NCI-H526 treated with DMSO at 0.1 percent for 48 hours (cell line): ENCODE measurements around the gene MED13.
"Not testable (repeated sequence)": the region's sequence is repeated elsewhere in the genome, so short reads cannot be mapped to it uniquely, and the experiment has no call there.

Experiments
- DNase-seq: peaks from one replicate; lab custom pipeline; 2025; lab: John Stamatoyannopoulos, UW

Gene MED13

GRCh38 chr17:62052765-62053338 lies 12.2 kb downstream of the MED13 start:
- no peak for DNase-seq

GRCh38 chr17:62051053-62051452 lies 14.0 kb downstream of the MED13 start:
- DNase-seq, result no peak

- DNase-seq, result no peak
Measured at GRCh38 chr17:62049299-62049698, 15.8 kb downstream of the MED13 start.

GRCh38 chr17:62048262-62048661 lies 16.8 kb downstream of the MED13 start:
- no peak for DNase-seq

- DNase-seq, result no peak
Measured at GRCh38 chr17:62045517-62045916, 19.6 kb downstream of the MED13 start.

GRCh38 chr17:62045109-62045508 lies 20.0 kb downstream of the MED13 start:
- DNase-seq, result no peak

- no peak for DNase-seq
Measured at GRCh38 chr17:62043602-62044001, 21.5 kb downstream of the MED13 start.

- no peak for DNase-seq
Measured at GRCh38 chr17:62043140-62043539, 21.9 kb downstream of the MED13 start.

GRCh38 chr17:62038248-62038647 lies 26.8 kb downstream of the MED13 start:
- no peak for DNase-seq

- no peak for DNase-seq
Measured at GRCh38 chr17:62033317-62033716, 31.8 kb downstream of the MED13 start.

- DNase-seq, result no peak
Measured at GRCh38 chr17:62032480-62032879, 32.6 kb downstream of the MED13 start.

- DNase-seq, result no peak
Measured at GRCh38 chr17:62030264-62030663, 34.8 kb downstream of the MED13 start.

- no peak for DNase-seq
Measured at GRCh38 chr17:62024866-62025265, 40.2 kb downstream of the MED13 start.

GRCh38 chr17:62017912-62018311 lies 47.2 kb downstream of the MED13 start:
- no peak for DNase-seq

GRCh38 chr17:62017496-62017895 lies 47.6 kb downstream of the MED13 start:
- no peak for DNase-seq

- no peak for DNase-seq
Measured at GRCh38 chr17:62014526-62014925, 50.6 kb downstream of the MED13 start.

- no peak for DNase-seq
Measured at GRCh38 chr17:62009220-62009619, 55.9 kb downstream of the MED13 start.

- no peak for DNase-seq
Measured at GRCh38 chr17:62008294-62008693, 56.8 kb downstream of the MED13 start.

GRCh38 chr17:62004388-62004787 lies 60.7 kb downstream of the MED13 start:
- no peak for DNase-seq

GRCh38 chr17:62003141-62003540 lies 61.9 kb downstream of the MED13 start:
- not testable (repeated sequence) for DNase-seq

- DNase-seq, result no peak
Measured at GRCh38 chr17:62001105-62001504, 64.0 kb downstream of the MED13 start.

GRCh38 chr17:62000186-62000585 lies 64.9 kb downstream of the MED13 start:
- DNase-seq, result no peak

GRCh38 chr17:61998534-61998933 lies 66.5 kb downstream of the MED13 start:
- DNase-seq, result not testable (repeated sequence)

GRCh38 chr17:61997664-61998063 lies 67.4 kb downstream of the MED13 start:
- DNase-seq, result peak; percentile 10
